Measurements from ENCODE around the gene KCNK1.
"Not testable (repeated sequence)": the region's sequence is repeated elsewhere in the genome, so short reads cannot be mapped to it uniquely, and the experiment has no call there.

KCNK1 gene

GRCh38 chr1:233608988-233609387 lies 4.9 kb upstream of the KCNK1 start:
- no peak for DNase-seq

DNA sequence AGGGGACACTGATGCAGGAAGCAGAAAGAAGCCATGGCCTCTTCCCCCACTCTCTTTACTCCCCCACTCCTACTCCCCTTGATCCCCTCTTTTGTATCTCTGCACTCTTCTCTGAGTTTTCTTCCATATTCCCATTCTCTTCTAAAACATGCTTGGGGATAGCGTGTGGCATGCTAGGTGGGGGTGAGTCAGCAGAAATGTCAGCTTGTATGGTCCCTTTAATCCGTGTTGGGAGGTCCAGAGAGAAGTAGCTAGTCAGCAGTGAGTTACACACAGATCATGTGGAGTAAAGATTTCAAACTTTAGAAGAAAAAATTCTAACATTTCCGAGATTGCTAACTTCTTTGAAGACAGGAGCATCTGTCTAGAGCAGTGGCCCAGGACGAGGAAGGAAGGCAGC lies 4.0 kb upstream of the KCNK1 start:
- DNase-seq, result no peak

- DNase-seq, result no peak
Measured at GRCh38 chr1:233610628-233611027, 3.3 kb upstream of the KCNK1 start.

GRCh38 chr1:233611363-233611762 lies 2.5 kb upstream of the KCNK1 start:
- DNase-seq, result not testable (repeated sequence)

- DNase-seq, result no peak
Measured at GRCh38 chr1:233614173-233614742, 352 bp downstream of the KCNK1 start.

- DNase-seq, result no peak
Measured at GRCh38 chr1:233614743-233615521, 1.0 kb downstream of the KCNK1 start.

- no peak for DNase-seq
Measured at GRCh38 chr1:233615571-233615970, 1.7 kb downstream of the KCNK1 start.

DNA sequence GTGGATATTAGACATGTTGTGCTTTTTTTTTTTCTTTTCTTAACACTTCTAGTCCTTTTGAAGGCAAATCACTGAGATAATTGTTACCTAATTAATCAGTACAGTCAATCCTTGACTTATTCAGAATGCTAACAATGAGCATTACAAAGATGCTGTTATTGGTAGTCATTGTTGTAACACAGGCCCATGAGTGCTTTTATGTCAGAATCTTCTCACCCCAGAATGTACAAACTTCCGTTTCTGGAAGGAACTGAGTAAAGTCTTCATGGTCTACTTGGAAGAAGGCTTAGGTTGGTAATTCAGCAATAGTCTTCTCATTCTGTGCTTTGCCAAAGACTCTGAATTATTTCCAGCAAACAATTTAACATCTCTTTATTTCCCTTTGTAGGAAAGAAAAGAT lies 3.1 kb downstream of the KCNK1 start:
- DNase-seq, result no peak

- not testable (repeated sequence) for DNase-seq
Measured at GRCh38 chr1:233619414-233619813, 5.5 kb downstream of the KCNK1 start.

GRCh38 chr1:233620065-233620464 lies 6.2 kb downstream of the KCNK1 start:
- no peak for DNase-seq

GRCh38 chr1:233621923-233622322 lies 8.0 kb downstream of the KCNK1 start:
- no peak for DNase-seq

DNA sequence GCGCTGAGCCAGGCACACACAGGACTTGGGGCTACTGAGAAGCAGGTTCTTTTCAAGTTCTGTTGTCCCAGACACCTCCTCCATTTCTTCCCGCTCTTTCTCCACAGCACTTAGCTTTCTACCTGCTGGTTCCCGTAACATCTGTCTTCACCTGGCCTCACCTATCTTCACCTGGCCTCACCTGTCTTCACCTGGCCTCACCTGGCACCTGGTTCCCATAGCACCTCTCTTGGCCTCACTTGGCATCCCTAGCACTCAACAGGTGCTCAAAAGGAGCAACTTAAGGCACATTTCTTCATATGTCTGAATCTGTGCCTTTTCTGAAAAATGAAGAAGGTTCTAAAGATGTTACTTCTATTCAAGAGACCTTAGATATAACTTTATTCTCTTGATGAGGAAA lies 10.4 kb downstream of the KCNK1 start:
- DNase-seq, result no peak

DNA sequence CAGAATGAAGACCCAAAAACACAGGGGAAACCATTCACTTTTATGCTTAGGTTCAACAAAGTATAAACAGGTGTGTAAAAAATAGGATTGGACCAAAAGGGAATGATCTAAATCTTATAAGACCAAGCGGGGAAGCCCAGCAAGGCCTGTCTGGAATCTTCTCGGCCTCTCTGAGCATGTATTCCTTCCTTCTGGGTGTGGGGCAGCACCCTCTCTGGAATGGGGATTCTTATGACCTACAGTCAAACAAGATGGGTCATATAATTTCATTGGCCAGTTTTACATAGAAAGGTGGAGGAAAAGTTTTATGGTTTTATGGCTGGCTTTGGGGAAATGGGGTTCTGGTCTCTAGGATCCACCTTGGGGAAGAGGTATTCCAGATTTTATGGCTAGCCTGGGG lies 11.2 kb downstream of the KCNK1 start:
- no peak for DNase-seq

DNA sequence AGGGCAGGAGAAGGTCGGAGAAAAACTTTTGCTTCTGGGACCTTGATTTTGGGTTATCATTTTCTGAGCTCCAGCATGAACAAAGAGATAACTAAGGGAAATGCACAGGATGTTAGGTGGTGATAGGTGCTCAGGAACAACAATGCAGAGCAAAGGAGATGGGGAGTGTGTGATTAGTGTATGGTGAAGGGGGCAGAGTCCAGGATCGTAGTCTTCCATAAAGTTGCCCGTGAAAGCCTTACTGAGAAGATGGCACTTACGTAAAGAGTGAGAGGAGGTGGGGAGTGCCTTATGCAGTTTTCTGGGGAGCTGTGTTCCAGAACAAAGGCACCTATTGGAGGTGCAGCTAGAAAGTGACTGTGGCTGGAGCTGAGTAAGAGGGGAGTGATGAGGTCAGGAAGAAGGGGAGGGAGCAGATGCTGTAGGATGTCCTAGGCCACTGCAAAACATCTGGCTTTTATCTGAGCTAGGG lies 11.6 kb downstream of the KCNK1 start:
- no peak for DNase-seq

GRCh38 chr1:233627376-233627775 lies 13.5 kb downstream of the KCNK1 start:
- DNase-seq, result no peak

- no peak for DNase-seq
Measured at GRCh38 chr1:233627823-233628222, 13.9 kb downstream of the KCNK1 start.

DNA sequence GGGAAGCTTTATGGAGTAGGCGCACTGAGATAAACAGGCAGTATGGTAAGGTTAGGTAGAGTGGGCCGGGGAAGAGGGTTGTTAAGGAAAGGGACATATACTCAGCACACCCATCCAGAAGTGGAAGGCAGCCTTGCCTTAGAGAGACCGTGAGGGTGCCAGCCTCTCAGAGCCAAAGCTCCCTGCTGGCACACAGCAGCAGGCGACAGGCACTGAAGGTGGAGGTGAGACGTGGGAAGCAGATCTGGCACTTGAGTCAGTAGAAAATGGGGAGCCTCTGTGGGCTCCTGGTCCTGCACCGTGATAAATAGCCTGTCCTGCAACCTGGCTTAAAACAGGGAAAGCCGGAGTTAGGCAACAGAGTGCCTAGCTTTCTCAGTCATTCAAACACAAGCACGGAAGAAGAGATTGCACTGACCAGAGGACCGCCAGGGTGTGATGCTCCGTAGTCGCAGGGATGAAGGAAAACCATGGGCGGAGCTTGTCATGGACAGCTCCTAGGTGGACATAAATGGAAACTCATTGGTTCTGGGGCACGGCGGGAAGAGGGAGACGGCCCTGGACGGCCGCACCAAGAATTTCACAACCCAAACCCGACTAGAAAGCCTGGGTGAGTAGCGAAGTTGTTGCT lies 15.5 kb downstream of the KCNK1 start:
- DNase-seq, result no peak

GRCh38 chr1:233631810-233632405 lies 18.0 kb downstream of the KCNK1 start:
- no peak for DNase-seq

- DNase-seq, result no peak
Measured at GRCh38 chr1:233632436-233632835, 18.5 kb downstream of the KCNK1 start.

DNA sequence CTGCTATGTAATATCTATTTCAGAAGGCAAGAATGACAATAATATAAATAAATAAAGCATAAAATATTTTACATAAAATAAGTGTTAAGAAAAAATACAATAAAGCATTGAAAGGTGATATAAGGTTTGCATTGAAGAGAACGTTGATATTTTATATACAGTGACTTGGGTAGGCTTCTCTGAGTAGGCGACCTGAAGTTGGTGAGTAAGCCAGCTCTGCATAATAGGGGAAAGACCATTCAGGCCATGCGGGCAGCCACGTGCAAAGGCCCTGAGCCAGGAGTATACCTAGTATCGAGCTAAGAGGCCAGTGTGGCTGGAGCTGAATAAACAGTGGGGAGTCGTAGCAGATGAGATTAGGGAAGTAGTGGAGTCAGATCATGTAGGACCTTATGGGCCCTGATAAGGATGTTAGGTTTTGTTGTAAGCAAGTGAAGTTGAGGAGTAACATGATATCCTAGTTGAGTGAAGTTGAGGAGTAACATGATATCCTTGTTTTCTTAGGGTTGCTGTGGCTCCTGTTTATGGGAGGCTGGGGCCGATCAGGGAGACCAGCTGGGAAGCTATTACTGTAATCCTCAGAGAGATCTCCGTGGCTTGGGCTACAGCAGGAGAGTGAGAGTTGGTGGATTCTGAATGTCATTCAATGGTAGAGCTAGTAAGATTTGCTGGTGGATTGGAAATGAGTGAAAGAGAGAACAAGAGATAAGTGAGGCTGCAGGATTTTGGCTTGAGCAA lies 22.0 kb downstream of the KCNK1 start:
- DNase-seq, result no peak

GRCh38 chr1:233636503-233636877 lies 22.6 kb downstream of the KCNK1 start:
- no peak for DNase-seq

GRCh38 chr1:233638513-233638912 lies 24.6 kb downstream of the KCNK1 start:
- DNase-seq, result no peak

- no peak for DNase-seq
Measured at GRCh38 chr1:233639611-233640010, 25.7 kb downstream of the KCNK1 start.
